GM19043 (cell line): ENCODE data around the gene PRRT4.

Experiments
- ATAC-seq: cut with Tn5 transposase; IDR thresholded peaks from one replicate; pipeline ENCODE4 v1.9.1; 2021; ENCODE audit warnings: low read depth; ENCODE audit not compliant: unreplicated experiment

The PRRT4 gene

GRCh38 chr7:128350708-128351295, 10.7 kb downstream of the PRRT4 start:
- no peak for ATAC-seq

GRCh38 chr7:128349466-128349825, 12.0 kb downstream of the PRRT4 start:
- ATAC-seq = no peak

- ATAC-seq = no peak
Measured at GRCh38 chr7:128347647-128348097, 13.8 kb downstream of the PRRT4 start.

- no peak for ATAC-seq
Measured at GRCh38 chr7:128344431-128344774, 17.1 kb downstream of the PRRT4 start.

GRCh38 chr7:128343554-128344430, 17.7 kb downstream of the PRRT4 start, which contains the start of gene RBM28:
TSS of gene RBM28 (minus strand) at chr7:128343908. CDS start at chr7:128343793, 115 bp downstream.
- peak; percentile 95 for ATAC-seq

- ATAC-seq = no peak
Measured at GRCh38 chr7:128341733-128342132, 19.8 kb downstream of the PRRT4 start.

- ATAC-seq = no peak
Measured at GRCh38 chr7:128335730-128336129, 25.8 kb downstream of the PRRT4 start.

- ATAC-seq = no peak
Measured at GRCh38 chr7:128324368-128324680, 37.2 kb downstream of the PRRT4 start.

GRCh38 chr7:128323459-128324367, 37.8 kb downstream of the PRRT4 start:
- ATAC-seq = no peak

GRCh38 chr7:128323040-128323439, 38.5 kb downstream of the PRRT4 start:
- ATAC-seq = no peak

GRCh38 chr7:128322040-128322643, 39.3 kb downstream of the PRRT4 start:
- ATAC-seq = no peak

- ATAC-seq = no peak
Measured at GRCh38 chr7:128321044-128321422, 40.5 kb downstream of the PRRT4 start.

- ATAC-seq = no peak
Measured at GRCh38 chr7:128318691-128319090, 42.8 kb downstream of the PRRT4 start.

- ATAC-seq = no peak
Measured at GRCh38 chr7:128311013-128311412, 50.5 kb downstream of the PRRT4 start.

GRCh38 chr7:128310499-128310898, 51.0 kb downstream of the PRRT4 start:
- no peak for ATAC-seq

GRCh38 chr7:128309976-128310375, 51.5 kb downstream of the PRRT4 start:
- ATAC-seq = no peak

- no peak for ATAC-seq
Measured at GRCh38 chr7:128309124-128309523, 52.4 kb downstream of the PRRT4 start.

GRCh38 chr7:128307061-128307460, 54.4 kb downstream of the PRRT4 start:
- ATAC-seq = no peak

- ATAC-seq = no peak
Measured at GRCh38 chr7:128304212-128304611, 57.3 kb downstream of the PRRT4 start.

- no peak for ATAC-seq
Measured at GRCh38 chr7:128303643-128304042, 57.8 kb downstream of the PRRT4 start.

GRCh38 chr7:128303133-128303532, 58.4 kb downstream of the PRRT4 start:
- no peak for ATAC-seq
